Measurements from ENCODE around the gene IGSF9B.

GRCh38 chr11:133916784-133917440 lies 39.9 kb downstream of the IGSF9B start:
- no peak for TF ChIP-seq POLR2AphosphoS5 (IDR thresholded peaks at IDR 0.05)
- TF ChIP-seq POLR2A (IDR thresholded peaks at IDR 0.05), result no peak
- no peak for TF ChIP-seq CTCF (IDR thresholded peaks at IDR 0.05)

Data from prostate gland (tissue), 2 donors.